ENCODE measurements around the gene COX5A. TPM values are rescaled to one million over a fixed set of nuclear protein-coding genes. Genes with fewer than 3 reads are reported as not detected.
A peak's percentile ranks its signal among the peaks of the same experiment; 100 is the strongest.

Gene COX5A
- total and polyA plus RNA-seq, 2 donors (not counting 1 experiment from before 2014, with no cell fraction given): 53.3 to 77.3 TPM

DNA sequence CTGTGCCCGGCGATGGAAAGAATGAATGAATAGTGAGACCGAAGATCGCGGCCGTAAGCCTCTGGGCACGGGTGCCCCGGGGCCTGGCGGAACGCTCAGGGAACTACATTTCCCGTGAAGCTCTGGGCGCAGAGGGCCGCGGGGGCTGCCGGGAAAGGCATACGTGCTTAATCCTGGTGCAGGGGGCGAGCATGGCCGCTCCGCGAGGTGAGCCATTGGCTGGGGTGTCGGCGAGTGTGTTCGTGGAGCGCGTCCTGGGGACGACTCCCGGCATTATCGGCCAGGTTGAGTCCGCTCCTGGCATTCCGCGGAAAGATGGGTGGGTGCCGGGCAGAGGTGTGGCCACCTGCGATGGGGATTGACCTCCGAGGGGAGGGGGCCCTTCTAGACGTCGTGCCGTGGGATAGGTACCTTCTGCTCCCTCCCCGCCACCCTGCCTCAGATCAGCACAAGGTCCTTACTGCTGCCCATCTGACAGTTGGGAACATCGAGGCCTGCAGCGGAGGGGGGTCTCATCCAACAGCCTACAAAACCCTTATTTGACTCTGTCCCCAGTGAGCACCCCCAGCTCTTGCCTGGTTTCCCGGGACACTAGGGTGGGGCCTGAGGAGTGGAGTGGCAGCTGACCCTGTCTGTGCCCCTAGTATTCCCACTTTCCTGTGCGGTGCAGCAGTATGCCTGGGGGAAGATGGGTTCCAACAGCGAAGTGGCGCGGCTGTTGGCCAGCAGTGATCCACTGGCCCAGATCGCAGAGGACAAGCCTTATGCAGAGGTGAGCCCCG lies 47.8 kb downstream of the COX5A start, which contains the start of gene MPI:
Gene MPI (plus strand): TSS at position 160 of the 782 bp plus-strand sequence. CDS start 32 bp downstream, at position 192.
- no peaks in the 10 kb centered on the region for H3K9me3 ChIP-seq (ENCODE audit: control extremely low read depth in 1 of 3, control insufficient read depth in 2 of 3, insufficient read depth in 1 of 3, low read length in 2 of 3)
- Mint-ChIP-seq H3K4me3 (peak within 1 kb of the TSS; percentile 93), H3K9me3 (ENCODE audit: insufficient read depth) (no peaks in the 10 kb centered on the region), H3K27me3 (no peaks in the 10 kb centered on the region), H3K27ac (peak within 1 kb of the TSS; percentile 74), H3K4me1 (peaks cover 39% of the 10 kb centered on the region)
- intact Hi-C loops (cut with micrococcal nuclease): loop anchor here (1.0 to 5.0 kb wide), 6 partner anchors 11 to 194 kb away; partner anchors contain the start of genes COX5A, EDC3, FAM219B and SCAMP2
- peak within 1 kb of the TSS; percentile 92 for H3K9ac ChIP-seq (ENCODE audit: low read length)
- H3K79me2 ChIP-seq (ENCODE audit: control insufficient read depth, insufficient read depth, low read length): peaks cover 16% of the 10 kb centered on the region
- WGBS (ENCODE audit: insufficient coverage): 3% methylated on average over 47 of the region's 47 CpGs
- H3K4me3 ChIP-seq (ENCODE audit: control extremely low read depth in 1 of 5, extremely low read depth in 1 of 5, insufficient read depth in 1 of 5, low read depth in 2 of 5, low read length in 4 of 5): peak within 1 kb of the TSS; percentile 53 to 94 (median 87)
- peaks cover 0 to 6% of the 10 kb centered on the region in 2 experiments for H3K36me3 ChIP-seq (replicated peaks in 1 of 2; ENCODE audit: control extremely low read depth in 1 of 2, control insufficient read depth in 1 of 2, extremely low read depth in 1 of 2, insufficient read depth in 2 of 2, low read length in 1 of 2)
- peak; percentile 87 for DNase-seq
- no peaks in the 10 kb centered on the region for H4K20me1 ChIP-seq (ENCODE audit: control insufficient read depth, insufficient read depth, low read length, poor library complexity, severe bottlenecking)
- H2AFZ ChIP-seq (ENCODE audit: insufficient read depth, low read depth, low read length, poor library complexity, severe bottlenecking): peak within 1 kb of the TSS; percentile 99
- peak; percentile 99 for ATAC-seq (ENCODE audit: low read depth)
- peak within 1 kb of the TSS; percentile 74 to 77 for H3K27ac ChIP-seq (ENCODE audit: low read length in 2 of 2)
- H3K4me2 ChIP-seq (replicated peaks; ENCODE audit: low read depth, low read length, poor library complexity, severe bottlenecking): peak within 1 kb of the TSS; percentile 97
- H3K27me3 ChIP-seq (replicated peaks in 1 of 4; ENCODE audit: control extremely low read depth in 1 of 4, control insufficient read depth in 3 of 4, insufficient read depth in 4 of 4, low read length in 3 of 4): no peaks in the 10 kb centered on the region
- CTCF ChIA-PET: interaction anchor here (0.6 to 2.9 kb wide), 7 partner anchors 12 to 113 kb away, joined by 3 to 12 read pairs (median 4); partner anchors contain the start of gene ULK3
- H3K4me1 ChIP-seq (ENCODE audit: control insufficient read depth in 2 of 2, insufficient read depth in 2 of 2, low read length in 2 of 2): peaks cover 25 to 38% of the 10 kb centered on the region in 2 donors
- POLR2A ChIA-PET: interaction anchor here (1.0 to 2.1 kb wide), 5 partner anchors 10 to 96 kb away, joined by 3 to 8 read pairs (median 4); partner anchors contain the start of gene FAM219B
- TF ChIP-seq, protein P1, sequence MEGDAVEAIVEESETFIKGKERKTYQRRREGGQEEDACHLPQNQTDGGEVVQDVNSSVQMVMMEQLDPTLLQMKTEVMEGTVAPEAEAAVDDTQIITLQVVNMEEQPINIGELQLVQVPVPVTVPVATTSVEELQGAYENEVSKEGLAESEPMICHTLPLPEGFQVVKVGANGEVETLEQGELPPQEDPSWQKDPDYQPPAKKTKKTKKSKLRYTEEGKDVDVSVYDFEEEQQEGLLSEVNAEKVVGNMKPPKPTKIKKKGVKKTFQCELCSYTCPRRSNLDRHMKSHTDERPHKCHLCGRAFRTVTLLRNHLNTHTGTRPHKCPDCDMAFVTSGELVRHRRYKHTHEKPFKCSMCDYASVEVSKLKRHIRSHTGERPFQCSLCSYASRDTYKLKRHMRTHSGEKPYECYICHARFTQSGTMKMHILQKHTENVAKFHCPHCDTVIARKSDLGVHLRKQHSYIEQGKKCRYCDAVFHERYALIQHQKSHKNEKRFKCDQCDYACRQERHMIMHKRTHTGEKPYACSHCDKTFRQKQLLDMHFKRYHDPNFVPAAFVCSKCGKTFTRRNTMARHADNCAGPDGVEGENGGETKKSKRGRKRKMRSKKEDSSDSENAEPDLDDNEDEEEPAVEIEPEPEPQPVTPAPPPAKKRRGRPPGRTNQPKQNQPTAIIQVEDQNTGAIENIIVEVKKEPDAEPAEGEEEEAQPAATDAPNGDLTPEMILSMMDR (IDR thresholded peaks at IDR 0.05): no peak
- TF ChIP-seq EZH2 (IDR thresholded peaks at IDR 0.05; ENCODE audit: borderline replicate concordance, insufficient read depth, low read depth, low read length, poor library complexity, severe bottlenecking): no peak
